WTC11 (cell line): ENCODE data around the gene SLC5A10. TPM values are rescaled to one million over a fixed set of nuclear protein-coding genes. Genes with fewer than 3 reads are reported as not detected.

Experiments used
- ATAC-seq: fragments of 200-7000 bp; cut with Tn5 transposase; 2 replicates; pipeline ENCODE4 v1.10.0; 2021; ENCODE audit warnings: mild to moderate bottlenecking, moderate library complexity
- CTCF ChIA-PET: fragments of 300-600 bp; sonication (Branson Sonifier 250); formaldehyde crosslinking; loops from one replicate; lab custom pipeline; 2021; ENCODE audit warnings: antibody characterized with exemption; lab: Charles Lee
- POLR2A ChIA-PET: fragments of 350-600 bp; sonication (Branson Sonifier 250); formaldehyde crosslinking; loops from one replicate; lab custom pipeline; 2021; ENCODE audit warnings: antibody characterized with exemption; lab: Charles Lee
- DNase-seq: peaks from one replicate; pipeline ENCODE4 v3.0.0; 2021; ENCODE audit warnings: low spot score
- H3K27ac Mint-ChIP-seq: 2 replicates; pipeline ENCODE4 v1.8.0; 2021; ENCODE audit warnings: mixed read lengths
- H3K27me3 Mint-ChIP-seq: 2 replicates; pipeline ENCODE4 v1.8.0; 2021; ENCODE audit warnings: low read depth, mild to moderate bottlenecking, moderate library complexity, mixed read lengths
- H3K36me3 Mint-ChIP-seq: 2 replicates; pipeline ENCODE4 v1.8.0; 2021; ENCODE audit warnings: mixed read lengths
- H3K4me1 Mint-ChIP-seq: 2 replicates; pipeline ENCODE4 v1.8.0; 2022; ENCODE audit warnings: mixed read lengths
- H3K4me3 Mint-ChIP-seq: 2 replicates; pipeline ENCODE4 v1.8.0; 2021; ENCODE audit warnings: mild to moderate bottlenecking, moderate library complexity, mixed read lengths
- H3K9me3 Mint-ChIP-seq: 2 replicates; pipeline ENCODE4 v1.8.0; 2021; ENCODE audit warnings: mixed read lengths
- ATF2 ChIP-seq: sonication (generic); formaldehyde crosslinking; IDR thresholded peaks from 2 replicates; pipeline ENCODE4 v1.8.1; 2022; ENCODE audit warnings: low read depth, missing genetic modification reagents, borderline replicate concordance
- CREB1 ChIP-seq: sonication (generic); formaldehyde crosslinking; IDR thresholded peaks from 2 replicates; pipeline ENCODE4 v1.8.0; 2023; ENCODE audit warnings: mild to moderate bottlenecking, missing genetic modification reagents
- CREM ChIP-seq: sonication (generic); formaldehyde crosslinking; IDR thresholded peaks from 2 replicates; pipeline ENCODE4 v1.8.1; 2022; ENCODE audit warnings: mild to moderate bottlenecking, missing genetic modification reagents, moderate library complexity
- ERG ChIP-seq: fragments of 250-450 bp; sonication (Bioruptor Pico); IDR thresholded peaks from 2 replicates; pipeline ENCODE4 v1.8.0; 2021; ENCODE audit warnings: mild to moderate bottlenecking
- ESRRA ChIP-seq: sonication (generic); formaldehyde crosslinking; IDR thresholded peaks from 2 replicates; pipeline ENCODE4 v1.8.1; 2022; ENCODE audit warnings: mild to moderate bottlenecking, missing genetic modification reagents, borderline replicate concordance
- ETV6 ChIP-seq: sonication (generic); formaldehyde crosslinking; IDR thresholded peaks from 2 replicates; pipeline ENCODE4 v1.8.1; 2022; ENCODE audit warnings: mild to moderate bottlenecking, missing genetic modification reagents
- FOXK1 ChIP-seq: sonication (generic); formaldehyde crosslinking; IDR thresholded peaks from 2 replicates; pipeline ENCODE4 v1.8.0; 2022; ENCODE audit warnings: mild to moderate bottlenecking, moderate library complexity, missing genetic modification reagents
- HMGA2 ChIP-seq: fragments of 250-450 bp; sonication (Bioruptor Pico); IDR thresholded peaks from 2 replicates; pipeline ENCODE4 v1.4.0; 2021; ENCODE audit warnings: mild to moderate bottlenecking, moderate library complexity
- IRF2 ChIP-seq: sonication (generic); formaldehyde crosslinking; IDR thresholded peaks from 2 replicates; pipeline ENCODE4 v1.8.0; 2022; ENCODE audit warnings: low read depth, missing genetic modification reagents, borderline replicate concordance
- JUN ChIP-seq: sonication (generic); formaldehyde crosslinking; IDR thresholded peaks from 2 replicates; pipeline ENCODE4 v1.8.0; 2023; ENCODE audit warnings: mild to moderate bottlenecking, missing genetic modification reagents
- NR2C2 ChIP-seq: sonication (generic); formaldehyde crosslinking; IDR thresholded peaks from 2 replicates; pipeline ENCODE4 v1.8.0; 2022; ENCODE audit warnings: mild to moderate bottlenecking, missing genetic modification reagents
- PRRX2 ChIP-seq: fragments of 250-450 bp; sonication (Bioruptor Pico); IDR thresholded peaks from 2 replicates; pipeline ENCODE4 v1.8.0; 2021; ENCODE audit warnings: mild to moderate bottlenecking
- SMAD3 ChIP-seq: sonication (generic); formaldehyde crosslinking; IDR thresholded peaks from 2 replicates; pipeline ENCODE4 v1.8.0; 2022; ENCODE audit warnings: missing genetic modification reagents, mild to moderate bottlenecking, borderline replicate concordance
- SOX15 ChIP-seq: fragments of 250-450 bp; sonication (Bioruptor Pico); IDR thresholded peaks from 2 replicates; pipeline ENCODE4 v1.9.0; 2021; ENCODE audit warnings: mild to moderate bottlenecking
- USF1 ChIP-seq: sonication (generic); formaldehyde crosslinking; IDR thresholded peaks from 2 replicates; pipeline ENCODE4 v1.8.0; 2022; ENCODE audit warnings: mild to moderate bottlenecking, missing genetic modification reagents
- ZBTB43 ChIP-seq: sonication (generic); formaldehyde crosslinking; IDR thresholded peaks from 2 replicates; pipeline ENCODE4 v1.8.1; 2023; ENCODE audit warnings: mild to moderate bottlenecking, missing genetic modification reagents
- ZMAT4 ChIP-seq: fragments of 250-450 bp; sonication (Bioruptor Pico); IDR thresholded peaks from 2 replicates; pipeline ENCODE4 v1.9.0; 2021; ENCODE audit warnings: mild to moderate bottlenecking
- ZNF219 ChIP-seq: sonication (generic); formaldehyde crosslinking; IDR thresholded peaks from 2 replicates; pipeline ENCODE4 v1.8.0; 2023; ENCODE audit warnings: missing genetic modification reagents, mild to moderate bottlenecking, borderline replicate concordance
- ZNF263 ChIP-seq: sonication (generic); formaldehyde crosslinking; IDR thresholded peaks from 2 replicates; pipeline ENCODE4 v1.8.1; 2022; ENCODE audit warnings: low read depth, mild to moderate bottlenecking, moderate library complexity, missing genetic modification reagents
- ZNF281 ChIP-seq: sonication (generic); formaldehyde crosslinking; IDR thresholded peaks from 2 replicates; pipeline ENCODE4 v1.8.0; 2023; ENCODE audit warnings: mild to moderate bottlenecking, missing genetic modification reagents
- ZNF512 ChIP-seq: sonication (generic); formaldehyde crosslinking; IDR thresholded peaks from 2 replicates; pipeline ENCODE4 v1.8.1; 2022; ENCODE audit warnings: missing genetic modification reagents, borderline replicate concordance
- total RNA-seq: library from RNA; stranded (reverse); gene quantifications from 3 replicates; pipeline ENCODE4 v1.2.3, GENCODE V29; 2021

SLC5A10 gene
- total RNA-seq, 1 experiment from 2014 or later = not detected

- no peak for TF ChIP-seq ETV6 (CRISPR knock-in tag)
- TF ChIP-seq FOXK1 (CRISPR knock-in tag) = no peak
- peak; percentile 20; the same call in 1 of the 2 replicates for TF ChIP-seq HMGA2 (CRISPR knock-in tag)
- Mint-ChIP-seq H3K9me3 (no peaks in the 10 kb centered on the region), H3K4me3 (no peak overlapping the region), H3K27ac (no peak overlapping the region), H3K36me3 (peaks cover 45% of the 10 kb centered on the region), H3K4me1 (no peaks in the 10 kb centered on the region), H3K27me3 (no peaks in the 10 kb centered on the region)
- CTCF ChIA-PET = interaction anchor here (1.3 kb wide), 1 partner anchor 43 kb away, joined by 3 read pairs; no protein-coding TSS in a partner anchor
- ATAC-seq = no peak
- DNase-seq = no peak
- POLR2A ChIA-PET = no interaction called here
These were observed 34.4 kb upstream of the SLC5A10 start for GRCh38 chr17:18917506-18918032.

GRCh38 chr17:18919963-18920362, 32.0 kb upstream of the SLC5A10 start:
- Mint-ChIP-seq H3K27me3 (no peaks in the 10 kb centered on the region), H3K4me3 (no peak overlapping the region), H3K36me3 (peaks cover 42% of the 10 kb centered on the region), H3K4me1 (peaks cover 4% of the 10 kb centered on the region), H3K9me3 (no peaks in the 10 kb centered on the region), H3K27ac (0 out of 2 replicates have a peak overlapping the region, but pooled peaks have one; percentile 22)
- no peak for DNase-seq
- TF ChIP-seq SMAD3 = no peak
- no peak for TF ChIP-seq SOX15
- no peak for TF ChIP-seq CREB1 (CRISPR knock-in tag)
- no peak for TF ChIP-seq USF1 (CRISPR knock-in tag)
- POLR2A ChIA-PET = no interaction called here
- CTCF ChIA-PET = no interaction called here
- no peak for ATAC-seq

GRCh38 chr17:18920911-18921441, 31.0 kb upstream of the SLC5A10 start:
- ATAC-seq (no peak), DNase-seq (no peak)
- no peak overlapping the region for H3K4me3 Mint-ChIP-seq
- H3K36me3 Mint-ChIP-seq = peaks cover 38% of the 10 kb centered on the region
- H3K9me3 Mint-ChIP-seq = no peaks in the 10 kb centered on the region
- TF ChIP-seq SMAD3 (no peak), ZBTB43 (no peak), ZNF219 (CRISPR knock-in tag) (no peak), JUN (CRISPR knock-in tag) (no peak), ATF2 (no peak), IRF2 (CRISPR knock-in tag) (no peak), NR2C2 (no peak), CREM (CRISPR knock-in tag) (no peak), ETV6 (CRISPR knock-in tag) (no peak), ZNF281 (CRISPR knock-in tag) (no peak), ESRRA (CRISPR knock-in tag) (no peak), ZNF512 (CRISPR knock-in tag) (no peak), ZNF263 (no peak), ZMAT4 (no peak), ERG (no peak), PRRX2 (CRISPR knock-in tag) (no peak)
- H3K27ac Mint-ChIP-seq = no peak overlapping the region
- POLR2A ChIA-PET = no interaction called here
- CTCF ChIA-PET = no interaction called here
- peaks cover 10% of the 10 kb centered on the region for H3K4me1 Mint-ChIP-seq
- H3K27me3 Mint-ChIP-seq = no peaks in the 10 kb centered on the region
